Body of pancreas (tissue), 4 donors: ENCODE measurements around the gene LAMTOR4.

Source experiments
- POLR2A ChIP-seq, 3 donors: fragments of 450-650 bp; IDR thresholded peaks; one replicate each; pipeline ENCODE4 v1.6.1; 2016; ENCODE audit warnings: antibody characterized with exemption in 3 of 3, mild to moderate bottlenecking in 2 of 3
- TF ChIP-seq, protein P1 (sequence below), 7 experiments: fragments of 450-650 bp in 4 of 7; fragments of 200-600 bp in 3 of 7; sonication (generic) in 3 of 7; IDR thresholded peaks; one replicate each; pipeline ENCODE4 v1.5.1; 2016 to 2019; ENCODE audit warnings: antibody characterized with exemption in 7 of 7

DNA sequence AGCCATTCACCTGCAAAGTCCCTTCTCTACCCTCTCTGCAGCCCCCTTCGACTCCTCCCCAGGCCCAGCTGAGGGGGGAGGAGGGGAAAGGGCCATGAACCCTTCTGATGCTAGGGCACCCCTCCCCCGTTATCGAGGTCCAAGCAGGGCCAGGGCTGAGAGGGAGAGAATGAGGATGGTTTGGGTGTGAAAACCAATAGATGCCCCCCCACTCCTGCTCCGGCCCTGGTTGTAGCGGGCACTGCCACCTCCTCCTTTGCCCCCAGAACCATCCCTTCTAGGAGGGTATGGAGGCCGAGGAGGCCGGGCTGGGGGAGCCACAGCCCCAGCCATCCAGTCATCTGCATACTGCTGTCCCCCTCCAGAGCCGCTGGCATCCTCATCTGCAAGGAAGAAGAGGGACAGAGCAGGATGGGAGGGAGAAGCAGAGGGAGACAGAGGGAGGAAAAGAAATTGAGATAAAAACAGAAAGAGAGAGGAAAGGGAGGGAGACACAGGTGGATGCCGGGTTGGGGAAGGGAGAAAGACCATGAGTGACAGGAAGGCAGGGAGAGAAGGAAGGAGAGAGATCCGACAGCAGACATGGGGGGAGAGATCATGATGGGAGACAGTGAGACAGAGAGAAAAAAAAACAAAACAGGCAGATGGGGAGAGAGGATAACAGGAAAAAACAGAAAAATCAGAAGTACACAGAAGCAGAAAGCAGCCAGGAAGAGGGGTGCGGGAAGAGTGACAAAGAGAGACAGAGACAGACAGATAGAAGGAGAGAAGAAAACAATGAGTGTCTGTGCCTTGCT is 21.6 kb downstream of the LAMTOR4 start:
- TF ChIP-seq POLR2A (IDR thresholded peaks at IDR 0.05) = no peak
- TF ChIP-seq, protein P1, sequence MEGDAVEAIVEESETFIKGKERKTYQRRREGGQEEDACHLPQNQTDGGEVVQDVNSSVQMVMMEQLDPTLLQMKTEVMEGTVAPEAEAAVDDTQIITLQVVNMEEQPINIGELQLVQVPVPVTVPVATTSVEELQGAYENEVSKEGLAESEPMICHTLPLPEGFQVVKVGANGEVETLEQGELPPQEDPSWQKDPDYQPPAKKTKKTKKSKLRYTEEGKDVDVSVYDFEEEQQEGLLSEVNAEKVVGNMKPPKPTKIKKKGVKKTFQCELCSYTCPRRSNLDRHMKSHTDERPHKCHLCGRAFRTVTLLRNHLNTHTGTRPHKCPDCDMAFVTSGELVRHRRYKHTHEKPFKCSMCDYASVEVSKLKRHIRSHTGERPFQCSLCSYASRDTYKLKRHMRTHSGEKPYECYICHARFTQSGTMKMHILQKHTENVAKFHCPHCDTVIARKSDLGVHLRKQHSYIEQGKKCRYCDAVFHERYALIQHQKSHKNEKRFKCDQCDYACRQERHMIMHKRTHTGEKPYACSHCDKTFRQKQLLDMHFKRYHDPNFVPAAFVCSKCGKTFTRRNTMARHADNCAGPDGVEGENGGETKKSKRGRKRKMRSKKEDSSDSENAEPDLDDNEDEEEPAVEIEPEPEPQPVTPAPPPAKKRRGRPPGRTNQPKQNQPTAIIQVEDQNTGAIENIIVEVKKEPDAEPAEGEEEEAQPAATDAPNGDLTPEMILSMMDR (IDR thresholded peaks at IDR 0.05) = no peak
